H9 (cell line): Measurements from ENCODE around the gene CEBPZ. TPM values are rescaled to one million over a fixed set of nuclear protein-coding genes. Genes with fewer than 3 reads are reported as not detected.
A peak's percentile ranks its signal among the peaks of the same experiment; 100 is the strongest.

Experiments used
- DNase-seq: peaks from one replicate; pipeline ENCODE4 v3.0.0-alpha.2; 2017
- H2AFZ ChIP-seq: one replicate; pipeline ENCODE4 v1.6.1; 2013; ENCODE audit warnings: mild to moderate bottlenecking, low read length, control low read depth, moderate library complexity
- H2AK5ac ChIP-seq: 2 replicates; pipeline ENCODE4 v1.6.1; 2013; ENCODE audit warnings: low read length, control low read depth, mixed read lengths; ENCODE audit not compliant: insufficient read length
- H2BK120ac ChIP-seq: one replicate; pipeline ENCODE4 v1.6.1; 2013; ENCODE audit warnings: low read depth, mild to moderate bottlenecking, low read length, control low read depth, inconsistent platforms; ENCODE audit not compliant: poor library complexity, severe bottlenecking
- H2BK12ac ChIP-seq: 2 replicates; pipeline ENCODE4 v1.6.1; 2013; ENCODE audit warnings: low read length, control low read depth, mixed read lengths, low read depth; ENCODE audit not compliant: insufficient read length
- H2BK15ac ChIP-seq: 2 replicates; pipeline ENCODE4 v1.6.1; 2013; ENCODE audit warnings: low read depth, low read length, control low read depth
- H2BK20ac ChIP-seq: one replicate; pipeline ENCODE4 v1.6.1; 2013; ENCODE audit warnings: low read depth, mild to moderate bottlenecking, low read length, control low read depth, inconsistent platforms; ENCODE audit not compliant: poor library complexity, severe bottlenecking
- H2BK5ac ChIP-seq: 2 replicates; pipeline ENCODE4 v1.6.1; 2013; ENCODE audit warnings: low read length, control low read depth, mixed read lengths; ENCODE audit not compliant: insufficient read length
- H3K14ac ChIP-seq: 2 replicates; pipeline ENCODE4 v1.6.1; 2013; ENCODE audit warnings: low read length, control low read depth; ENCODE audit not compliant: insufficient read depth
- H3K18ac ChIP-seq: 2 replicates; pipeline ENCODE4 v1.6.1; 2013; ENCODE audit warnings: low read depth, mild to moderate bottlenecking, mixed read lengths, low read length, control low read depth; ENCODE audit not compliant: insufficient read length
- H3K23ac ChIP-seq: 2 replicates; pipeline ENCODE4 v1.6.1; 2013; ENCODE audit warnings: low read length, control low read depth, mixed read lengths, low read depth; ENCODE audit not compliant: insufficient read length
- H3K23me2 ChIP-seq: 2 replicates; pipeline ENCODE4 v1.6.1; 2013; ENCODE audit warnings: low read depth, mild to moderate bottlenecking, mixed read lengths, low read length, control low read depth; ENCODE audit not compliant: insufficient read length, poor library complexity, severe bottlenecking
- H3K27ac ChIP-seq: 2 replicates; pipeline ENCODE4 v1.5.1; 2013; ENCODE audit warnings: low read length, control low read depth, mixed read lengths, low read depth; ENCODE audit not compliant: insufficient read length
- H3K27me3 ChIP-seq: 2 replicates; pipeline ENCODE4 v1.6.1; 2013; ENCODE audit warnings: low read length, control low read depth, inconsistent platforms; ENCODE audit not compliant: insufficient read depth
- H3K4ac ChIP-seq: 2 replicates; pipeline ENCODE4 v1.6.1; 2013; ENCODE audit warnings: low read depth, mild to moderate bottlenecking, control low read depth, inconsistent platforms, low read length, moderate library complexity
- H3K4me1 ChIP-seq: 2 replicates; pipeline ENCODE4 v1.6.1; 2013; ENCODE audit warnings: low read length, control low read depth, inconsistent platforms; ENCODE audit not compliant: insufficient read depth
- H3K4me2 ChIP-seq: 2 replicates; pipeline ENCODE4 v1.6.1; 2013; ENCODE audit warnings: low read length, control low read depth, mixed read lengths; ENCODE audit not compliant: insufficient read length, insufficient read depth
- H3K56ac ChIP-seq: 2 replicates; pipeline ENCODE4 v1.6.1; 2013; ENCODE audit warnings: low read depth, mild to moderate bottlenecking, mixed read lengths, low read length, control low read depth; ENCODE audit not compliant: insufficient read length
- H3K79me1 ChIP-seq: 2 replicates; pipeline ENCODE4 v1.6.1; 2013; ENCODE audit warnings: low read depth, mild to moderate bottlenecking, moderate library complexity, low read length, control low read depth, inconsistent platforms; ENCODE audit not compliant: insufficient read depth, poor library complexity, severe bottlenecking
- H3K79me2 ChIP-seq: 2 replicates; pipeline ENCODE4 v1.6.1; 2013; ENCODE audit warnings: low read length, control low read depth, inconsistent platforms; ENCODE audit not compliant: insufficient read depth
- H3K9ac ChIP-seq: 2 replicates; pipeline ENCODE4 v1.6.1; 2013; ENCODE audit warnings: low read length, control low read depth, mixed read lengths; ENCODE audit not compliant: insufficient read length; ENCODE audit errors: extremely low read depth
- H3K9me3 ChIP-seq: one replicate; pipeline ENCODE4 v1.6.1; 2013; ENCODE audit warnings: low read depth, low read length, inconsistent platforms; ENCODE audit not compliant: control insufficient read depth
- H3T11ph ChIP-seq: one replicate; pipeline ENCODE4 v1.6.1; 2013; ENCODE audit warnings: mild to moderate bottlenecking, low read length, control low read depth, inconsistent platforms
- H4K20me1 ChIP-seq: one replicate; pipeline ENCODE4 v1.6.1; 2013; ENCODE audit not compliant: control insufficient read depth, insufficient read length, insufficient read depth
- H4K5ac ChIP-seq: 2 replicates; pipeline ENCODE4 v1.6.1; 2013; ENCODE audit warnings: low read depth, mild to moderate bottlenecking, mixed read lengths, low read length, control low read depth; ENCODE audit not compliant: insufficient read length
- H4K8ac ChIP-seq: replicated peaks from 2 replicates; pipeline ENCODE4 v1.6.1; 2013; ENCODE audit warnings: low read length, control low read depth, mixed read lengths, low read depth; ENCODE audit not compliant: insufficient read length
- H4K91ac ChIP-seq: 2 replicates; pipeline ENCODE4 v1.6.1; 2013; ENCODE audit warnings: low read depth, mild to moderate bottlenecking, moderate library complexity, mixed read lengths, low read length, control low read depth; ENCODE audit not compliant: insufficient read length
- H3K27ac Mint-ChIP-seq, 3 experiments: 2 replicates in 2 of 3; 3 replicates in 1 of 3; pipeline ENCODE4 v1.8.0; 2020 to 2021; ENCODE audit warnings: mixed read lengths in 3 of 3, mild to moderate bottlenecking in 1 of 3, moderate library complexity in 1 of 3
- H3K27me3 Mint-ChIP-seq: 2 replicates; pipeline ENCODE4 v1.8.0; 2021; ENCODE audit warnings: low read depth, mild to moderate bottlenecking, moderate library complexity, mixed read lengths
- H3K36me3 Mint-ChIP-seq, 3 experiments: 2 replicates in 2 of 3; 3 replicates in 1 of 3; pipeline ENCODE4 v1.8.0; 2020 to 2021; ENCODE audit warnings: low read depth in 3 of 3, mixed read lengths in 3 of 3; ENCODE audit not compliant: insufficient read depth in 1 of 3
- H3K4me1 Mint-ChIP-seq, 2 experiments: 2 replicates each; pipeline ENCODE4 v1.8.0; 2020; ENCODE audit warnings: mixed read lengths in 2 of 2
- H3K4me3 Mint-ChIP-seq, 2 experiments: 2 replicates in 1 of 2; 3 replicates in 1 of 2; pipeline ENCODE4 v1.8.0; 2020 to 2021; ENCODE audit warnings: mild to moderate bottlenecking in 2 of 2, mixed read lengths in 2 of 2, moderate library complexity in 1 of 2
- H3K9me3 Mint-ChIP-seq, 2 experiments: 2 replicates in 1 of 2; 3 replicates in 1 of 2; pipeline ENCODE4 v1.8.0; 2020; ENCODE audit warnings: mild to moderate bottlenecking in 2 of 2, mixed read lengths in 2 of 2, moderate library complexity in 1 of 2
- CTCF ChIP-seq: fragments of 200-600 bp; sonication (generic); conservative IDR thresholded peaks from 3 replicates; pipeline ENCODE4 v1.8.0; 2021; ENCODE audit warnings: antibody characterized with exemption, mild to moderate bottlenecking
- WGBS: extraction: QIAGEN DNeasy Blood & Tissue Kit; methylation state at CpG from one replicate; pipeline ENCODE4 v1.1.7; 2013; ENCODE audit warnings: missing lambda C conversion rate, low lambda C conversion rate, mixed read lengths; ENCODE audit not compliant: insufficient read length; ENCODE audit errors: extremely low coverage; 5-methylcytosine and 5-hydroxymethylcytosine counted together
- total RNA-seq: library from RNA; stranded (reverse); gene quantifications from 2 replicates; pipeline ENCODE4 v1.2.1, GENCODE V29; 2021

CEBPZ gene
- total RNA-seq, 1 experiment from 2014 or later: 281 TPM

DNA sequence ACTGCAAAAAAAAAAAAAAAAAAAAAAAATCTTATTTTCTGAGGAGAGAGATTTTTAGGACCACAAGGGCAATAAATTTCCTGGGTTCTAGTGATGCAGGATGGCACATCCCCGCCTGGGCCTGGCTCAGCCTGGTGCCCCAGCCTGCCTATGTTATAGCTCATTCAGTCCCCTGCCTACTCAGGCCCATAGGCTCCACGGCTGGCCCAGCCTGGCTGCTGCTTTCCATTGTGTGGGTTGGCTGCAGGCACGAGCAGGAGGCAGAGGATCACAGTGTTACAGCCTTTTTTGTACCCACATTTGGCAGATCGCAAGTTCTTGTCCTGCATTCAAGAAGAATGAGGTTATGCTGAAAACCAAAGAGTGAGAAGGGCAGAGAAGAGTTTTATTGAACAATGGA is 40.1 kb downstream of the CEBPZ start:
- Histone ChIP-seq H3K4me1 (peaks cover 12% of the 10 kb centered on the region; the same call in 1 of the 2 replicates), H3T11ph (no peak overlapping the region), H2BK15ac (no peak overlapping the region), H3K27me3 (no peaks in the 10 kb centered on the region), H3K56ac (no peak overlapping the region), H3K9ac (no peak overlapping the region), H3K18ac (peak overlapping the region; percentile 19), H4K91ac (no peak overlapping the region), H3K23ac (no peak overlapping the region), H4K8ac (no peak overlapping the region), H4K5ac (no peak overlapping the region), H3K4me2 (no peak overlapping the region), H2BK5ac (no peak overlapping the region), H2BK12ac (no peak overlapping the region), H3K4ac (no peak overlapping the region), H2BK120ac (no peak overlapping the region), H3K79me2 (no peaks in the 10 kb centered on the region), H3K14ac (peak overlapping the region; percentile 22; the same call in 1 of the 2 replicates), H3K23me2 (no peaks in the 10 kb centered on the region), H2BK20ac (no peak overlapping the region), H3K27ac (no peak overlapping the region), H2AFZ (no peak overlapping the region), H3K79me1 (no peaks in the 10 kb centered on the region), H4K20me1 (no peaks in the 10 kb centered on the region), H3K9me3 (no peaks in the 10 kb centered on the region), H2AK5ac (no peak overlapping the region)
- no peaks in the 10 kb centered on the region for H3K27me3 Mint-ChIP-seq
- H3K4me3 Mint-ChIP-seq: no peak overlapping the region
- peaks cover 53% of the 10 kb centered on the region in 2 experiments for H3K4me1 Mint-ChIP-seq
- H3K27ac Mint-ChIP-seq: peak overlapping the region; percentile 65 to 93 (median 85)
- no CpG with 5 or more reads among the region's 4 CpGs for WGBS
- no peak for TF ChIP-seq CTCF
- no peak for DNase-seq
- no peaks in the 10 kb centered on the region for H3K9me3 Mint-ChIP-seq
- H3K36me3 Mint-ChIP-seq: peaks cover 0 to 5% (median 0%) of the 10 kb centered on the region in 3 experiments; a peak in 2 of 7 replicates
